RPMI8226 (cell line): ENCODE data around the gene KRTAP9-1.
"Not testable (repeated sequence)": the region's sequence is repeated elsewhere in the genome, so short reads cannot be mapped to it uniquely, and the experiment has no call there.

Experiments used
- DNase-seq: peaks from one replicate; pipeline ENCODE4 v3.0.0-alpha.2; 2015

KRTAP9-1 gene

DNA sequence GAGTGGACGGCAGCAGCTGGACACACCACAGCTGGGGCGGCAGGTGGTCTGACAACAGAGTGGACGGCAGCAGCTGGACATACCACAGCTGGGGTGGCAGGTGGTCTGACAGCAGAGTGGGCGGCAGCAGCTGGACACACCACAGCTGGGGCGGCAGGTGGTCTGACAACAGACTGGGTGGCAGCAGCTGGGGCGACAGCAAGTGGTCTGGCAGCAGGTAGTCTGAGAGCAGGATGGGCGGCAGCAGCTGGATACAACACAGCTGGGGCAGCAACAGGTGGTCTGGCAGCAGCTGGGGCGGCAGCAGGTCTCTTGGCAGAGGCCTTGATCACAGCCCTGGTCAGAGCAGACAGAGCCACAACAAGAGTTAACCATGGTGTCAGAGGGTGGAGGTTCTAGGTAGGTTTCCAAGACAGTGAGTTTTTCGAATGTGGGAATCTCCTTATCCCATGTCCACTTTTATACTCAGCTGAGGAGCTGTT is 5.2 kb upstream of the KRTAP9-1 start, which contains the start of gene KRTAP4-1:
Gene KRTAP4-1 (minus strand): TSS at position 432 of the 482 bp plus-strand sequence. CDS start 57 bp downstream, at position 375.
- no peak for DNase-seq

DNA sequence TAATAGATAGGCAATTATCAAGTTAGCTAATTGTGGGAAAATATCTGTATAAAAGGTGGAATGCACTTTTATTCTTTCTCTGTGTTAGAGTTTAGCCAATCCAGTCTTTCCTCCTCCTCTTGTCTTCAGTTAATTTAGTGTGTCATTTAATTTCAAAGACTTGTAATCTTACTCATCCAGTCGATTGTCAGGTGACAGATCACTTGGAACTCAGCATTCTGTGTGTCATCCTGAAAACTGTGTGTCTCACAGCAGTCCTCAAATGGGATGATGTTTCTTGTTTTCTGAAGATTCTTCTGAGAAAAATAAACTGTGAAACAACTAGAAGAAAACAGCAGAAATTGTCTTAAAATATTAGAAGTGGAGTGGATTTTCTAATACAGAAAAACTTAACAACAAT is 4.7 kb upstream of the KRTAP9-1 start:
- DNase-seq, result no peak

DNA sequence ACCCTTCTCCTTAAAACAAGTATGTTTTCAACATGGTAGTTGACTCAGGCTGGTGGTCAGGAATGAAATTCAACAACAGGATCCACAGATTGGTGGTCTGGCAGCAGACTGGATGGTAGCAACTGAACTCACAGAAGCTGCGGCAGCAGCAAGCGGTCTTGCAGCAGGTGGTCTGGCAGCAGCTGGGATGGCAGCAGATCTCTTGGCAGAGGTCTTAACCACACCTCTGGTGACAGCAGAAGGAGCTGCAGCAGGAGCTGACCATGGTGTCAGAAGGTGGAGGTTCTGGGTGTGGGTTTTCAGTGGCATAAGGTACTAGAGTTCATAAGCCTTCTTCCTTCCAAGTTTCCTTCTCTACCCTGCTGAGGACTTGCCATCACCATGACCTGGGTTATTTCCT is 2.8 kb upstream of the KRTAP9-1 start:
- peak; percentile 30 for DNase-seq

DNA sequence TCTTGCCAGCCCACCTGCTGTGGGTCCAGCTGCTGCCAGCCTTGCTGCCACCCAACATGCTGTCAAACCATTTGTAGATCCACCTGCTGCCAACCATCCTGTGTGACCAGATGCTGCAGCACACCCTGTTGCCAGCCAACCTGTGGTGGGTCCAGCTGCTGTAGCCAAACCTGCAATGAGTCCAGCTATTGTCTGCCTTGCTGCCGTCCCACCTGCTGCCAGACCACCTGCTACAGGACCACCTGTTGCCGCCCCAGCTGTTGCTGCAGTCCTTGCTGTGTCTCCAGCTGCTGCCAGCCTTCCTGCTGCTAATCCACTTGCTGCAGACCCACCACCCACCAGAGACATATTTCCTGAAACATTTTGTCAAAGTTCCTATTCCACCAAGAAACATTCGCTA is 641 bp downstream of the KRTAP9-1 start:
- DNase-seq, result no peak

DNA sequence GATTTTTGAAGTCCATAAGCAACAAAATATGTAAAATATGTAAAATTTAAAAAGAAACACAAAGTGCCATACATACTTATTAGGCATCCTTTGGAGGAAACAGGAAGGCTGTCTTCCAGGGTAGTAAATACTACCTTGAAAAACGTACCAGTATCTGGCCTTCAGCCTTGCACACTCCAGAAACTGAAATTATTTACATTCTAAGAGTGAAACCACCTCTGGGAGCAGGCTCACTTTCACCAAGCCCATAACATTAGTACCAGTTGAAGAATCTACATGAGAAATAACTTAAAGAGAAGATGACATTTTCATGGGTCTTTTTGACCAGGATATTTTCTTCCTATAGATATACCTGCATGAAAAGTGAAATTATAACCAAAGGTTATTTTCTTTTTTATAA is 6.4 kb downstream of the KRTAP9-1 start:
- DNase-seq, result no peak

DNA sequence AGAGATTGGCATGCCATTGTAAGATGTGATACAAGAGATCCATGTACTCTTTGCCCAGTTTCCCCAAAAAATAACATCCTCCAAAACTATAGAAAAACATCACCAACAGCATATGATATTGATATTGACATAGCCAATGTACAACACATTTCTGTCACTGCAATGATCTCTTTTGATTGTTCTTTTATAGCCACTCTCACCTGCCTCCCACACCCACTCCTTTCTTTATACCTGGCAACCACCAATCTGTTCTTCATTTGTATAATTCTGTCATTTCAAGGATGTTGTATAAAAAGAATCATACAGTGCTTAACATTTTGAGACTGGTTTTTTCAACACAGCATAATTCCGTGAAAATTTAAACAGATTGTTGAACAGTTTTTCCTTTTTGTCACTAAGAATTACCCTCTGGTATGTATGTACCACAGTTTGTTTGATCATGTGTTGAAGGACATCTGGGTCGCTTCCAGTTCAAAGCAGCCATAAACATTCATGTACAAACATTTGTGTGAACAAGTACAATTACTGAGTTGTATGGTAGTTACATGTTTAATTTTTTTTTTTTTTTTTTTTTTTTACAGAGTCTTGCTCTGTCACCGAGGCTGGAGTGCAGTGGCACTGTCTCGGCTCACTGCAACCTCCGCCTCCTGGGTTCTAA is 9.9 kb downstream of the KRTAP9-1 start:
- DNase-seq, result no peak

DNA sequence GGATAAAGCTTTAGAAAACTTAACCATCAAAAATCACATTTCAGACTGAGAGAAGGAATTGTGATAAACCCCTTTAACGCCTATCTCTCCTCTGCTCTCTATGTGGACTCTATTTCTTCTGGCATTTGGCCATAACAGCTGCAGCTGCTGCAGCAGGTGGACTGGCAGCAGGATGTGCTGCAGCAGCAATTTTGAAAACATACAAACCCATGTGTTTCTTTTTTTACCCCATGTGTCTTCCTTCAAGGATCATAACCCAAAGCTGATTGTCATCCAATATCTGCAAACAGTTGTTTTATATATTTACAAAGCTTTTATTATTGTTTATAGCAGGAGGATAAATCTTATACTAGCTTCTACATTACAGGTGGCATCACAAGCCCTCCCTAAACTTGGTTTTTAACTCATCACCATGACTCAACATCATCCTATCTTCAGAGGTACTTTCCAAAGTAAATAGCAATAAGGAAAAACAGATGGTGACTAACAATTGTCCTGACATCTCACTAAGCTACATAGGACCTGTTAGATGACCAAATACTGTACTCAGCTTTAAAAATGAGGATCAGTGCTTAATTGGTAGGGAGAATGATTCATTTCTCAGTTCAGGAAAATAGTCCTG is 22.3 kb downstream of the KRTAP9-1 start:
- peak; percentile 90 for DNase-seq

DNA sequence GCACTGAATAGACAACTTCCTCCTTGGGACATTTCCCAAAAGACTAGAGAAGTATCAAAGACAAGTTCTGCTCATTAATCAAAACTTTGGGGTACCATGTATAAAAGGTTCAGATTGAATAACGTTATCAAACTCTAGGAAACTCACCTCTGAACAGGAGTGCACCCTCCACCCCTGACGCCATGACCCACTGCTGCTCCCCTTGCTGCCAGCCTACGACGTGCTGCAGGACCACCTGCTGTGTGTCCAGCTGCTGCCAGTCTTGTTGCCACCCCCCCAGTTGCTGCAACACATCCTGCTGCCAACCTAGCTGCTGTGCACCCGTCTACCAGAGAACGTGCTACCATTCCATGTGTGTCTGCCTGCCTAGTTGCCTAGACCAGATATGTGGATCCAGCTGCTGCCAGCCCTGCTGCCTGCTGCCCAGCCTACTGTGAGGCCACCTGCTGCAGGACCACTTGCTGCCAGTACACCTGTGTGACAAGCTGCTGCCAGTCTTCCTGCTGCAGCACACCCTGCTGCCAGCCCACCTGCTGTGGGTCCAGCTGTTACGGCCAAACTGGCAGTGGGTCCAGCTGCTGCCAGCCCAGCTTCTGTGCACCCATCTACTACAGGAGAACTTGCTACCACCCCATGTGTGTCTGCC is 23.0 kb downstream of the KRTAP9-1 start:
- peak; percentile 75 for DNase-seq

DNA sequence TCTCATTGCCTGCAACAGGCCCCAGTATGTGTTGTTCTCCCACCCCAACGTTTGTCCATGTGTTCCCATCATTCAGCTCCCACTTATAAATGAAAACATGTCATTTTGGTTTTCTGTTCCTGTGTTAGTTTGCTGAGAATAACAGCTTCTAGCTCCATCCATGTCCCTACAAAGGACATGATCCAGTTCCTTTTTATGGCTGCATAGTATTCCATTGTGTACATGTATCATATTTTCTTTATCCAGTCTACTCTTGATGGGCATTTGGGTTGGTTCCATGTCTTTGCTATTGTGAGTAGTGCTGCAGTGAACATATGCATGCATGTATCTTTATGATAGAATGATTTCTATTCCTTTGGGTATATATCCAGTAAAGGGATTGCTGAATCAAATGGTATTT is 26.0 kb downstream of the KRTAP9-1 start:
- DNase-seq, result no peak

DNA sequence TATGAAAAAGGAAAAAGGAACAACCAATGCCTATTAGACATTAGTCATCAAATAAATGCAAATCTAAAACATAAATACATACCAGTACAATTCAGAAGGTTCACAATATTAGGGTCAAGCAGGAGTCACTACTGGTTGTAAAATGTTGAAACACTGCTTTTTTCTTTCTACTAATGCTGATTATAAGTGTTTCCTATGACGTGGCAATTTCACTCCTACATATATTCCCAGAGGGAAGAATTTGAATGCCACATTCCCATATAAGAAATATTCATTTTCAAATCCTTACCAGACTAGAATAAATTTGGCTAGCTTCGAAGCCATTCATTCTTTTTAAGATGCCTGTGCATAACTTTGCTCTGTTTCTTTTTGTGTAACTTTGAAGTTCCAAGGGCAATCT is 34.1 kb downstream of the KRTAP9-1 start:
- no peak for DNase-seq

DNA sequence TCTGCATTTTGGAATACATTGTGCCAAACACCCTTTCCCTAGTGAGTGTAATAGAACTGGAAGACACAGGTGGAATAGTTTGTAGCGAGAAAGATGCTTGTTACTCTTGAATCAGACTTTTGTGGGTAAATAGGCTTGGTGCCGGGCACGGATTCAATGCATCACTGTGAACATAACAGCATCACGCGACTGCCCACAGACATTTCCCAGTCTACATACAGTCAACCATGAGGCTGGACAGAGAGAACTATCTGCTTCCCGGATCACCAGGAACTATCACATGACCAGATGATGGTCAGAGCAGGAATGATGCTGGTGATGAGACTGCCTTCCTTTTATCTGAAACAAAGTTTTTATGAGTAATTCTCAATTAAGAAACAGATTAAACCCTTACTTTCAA is 36.4 kb downstream of the KRTAP9-1 start:
- DNase-seq, result no peak

DNA sequence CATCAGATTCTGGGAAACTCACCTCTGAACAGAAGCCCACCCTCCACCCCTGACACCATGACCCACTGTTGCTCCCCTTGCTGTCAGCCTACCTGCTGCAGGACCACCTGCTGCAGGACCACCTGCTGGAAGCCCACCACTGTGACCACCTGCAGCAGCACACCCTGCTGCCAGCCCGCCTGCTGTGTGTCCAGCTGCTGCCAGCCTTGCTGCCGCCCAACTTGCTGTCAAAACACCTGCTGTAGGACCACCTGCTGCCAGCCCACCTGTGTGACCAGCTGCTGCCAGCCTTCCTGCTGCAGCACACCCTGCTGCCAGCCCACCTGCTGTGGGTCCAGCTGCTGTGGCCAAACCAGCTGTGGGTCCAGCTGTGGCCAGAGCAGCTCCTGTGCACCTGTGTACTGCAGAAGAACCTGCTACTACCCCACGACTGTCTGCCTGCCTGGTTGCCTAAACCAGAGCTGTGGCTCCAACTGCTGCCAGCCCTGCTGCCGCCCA is 37.0 kb downstream of the KRTAP9-1 start, which contains the start of gene KRTAP9-2:
Gene KRTAP9-2 (plus strand): TSS at position 51 of the 498 bp plus-strand sequence. CDS start 7 bp downstream, at position 58.
- not testable (repeated sequence) for DNase-seq

DNA sequence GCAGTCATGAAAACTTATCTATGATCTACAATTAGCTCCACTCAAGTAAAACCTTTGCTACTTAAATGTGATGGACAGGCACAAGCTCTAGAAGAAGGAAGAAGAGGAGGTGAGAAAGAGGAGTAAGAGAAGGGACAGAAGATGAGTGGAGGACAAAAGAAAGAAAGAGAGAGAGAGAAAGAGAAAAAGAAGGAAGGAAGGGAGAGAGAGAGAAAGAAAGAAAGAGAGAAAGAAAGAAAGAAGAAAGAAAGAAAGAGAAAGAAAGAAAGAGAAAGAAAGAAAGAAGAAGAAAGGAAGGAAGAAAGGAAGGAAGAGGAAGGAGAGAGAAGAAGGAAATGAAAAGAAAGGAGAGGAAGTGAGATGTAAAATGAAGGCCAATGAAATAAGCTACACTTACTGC is 40.4 kb downstream of the KRTAP9-1 start:
- DNase-seq, result no peak

DNA sequence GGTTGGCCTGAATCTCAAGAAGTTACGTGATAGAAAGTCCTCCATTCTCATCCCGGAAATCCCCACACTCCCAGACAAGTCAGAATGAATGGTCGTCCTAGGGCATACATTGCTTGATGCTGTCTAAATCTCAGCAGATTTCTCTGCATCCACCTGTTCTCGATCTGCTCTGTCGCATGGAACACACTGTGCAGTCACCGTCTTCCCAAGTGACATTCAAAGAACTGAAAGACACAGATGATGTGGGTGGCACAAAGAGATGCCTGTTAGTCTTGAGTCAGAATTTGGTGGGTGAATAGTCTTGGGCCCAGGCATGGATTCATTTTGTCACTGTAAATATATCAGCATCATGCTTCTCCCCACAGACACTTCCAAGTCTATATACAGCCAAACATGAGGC is 42.0 kb downstream of the KRTAP9-1 start:
- no peak for DNase-seq

DNA sequence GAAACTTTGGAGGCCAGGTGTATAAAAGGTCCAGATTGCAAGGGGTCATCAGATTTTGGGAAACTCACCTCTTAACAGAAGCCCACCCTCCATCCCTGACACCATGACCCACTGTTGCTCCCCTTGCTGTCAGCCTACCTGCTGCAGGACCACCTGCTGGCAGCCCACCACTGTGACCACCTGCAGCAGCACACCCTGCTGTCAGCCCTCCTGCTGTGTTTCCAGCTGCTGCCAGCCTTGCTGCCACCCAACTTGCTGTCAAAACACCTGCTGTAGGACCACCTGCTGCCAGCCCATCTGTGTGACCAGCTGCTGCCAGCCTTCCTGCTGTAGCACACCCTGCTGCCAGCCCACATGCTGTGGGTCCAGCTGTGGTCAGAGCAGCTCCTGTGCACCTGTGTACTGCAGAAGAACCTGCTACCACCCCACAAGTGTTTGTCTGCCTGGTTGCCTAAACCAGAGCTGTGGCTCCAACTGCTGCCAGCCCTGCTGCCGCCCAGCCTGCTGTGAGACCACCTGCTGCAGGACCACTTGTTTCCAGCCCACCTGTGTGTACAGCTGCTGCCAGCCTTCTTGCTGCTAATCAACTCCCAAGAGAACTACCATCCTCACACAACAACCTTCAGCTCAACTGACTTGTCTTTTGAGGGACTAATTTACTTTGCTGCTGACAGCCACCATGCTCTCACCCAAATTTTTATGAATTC is 42.9 kb downstream of the KRTAP9-1 start, which contains the start of gene KRTAP9-3:
Gene KRTAP9-3 (plus strand): TSS at position 51 of the 707 bp plus-strand sequence. CDS start 53 bp downstream, at position 104.
- DNase-seq, result not testable (repeated sequence)

DNA sequence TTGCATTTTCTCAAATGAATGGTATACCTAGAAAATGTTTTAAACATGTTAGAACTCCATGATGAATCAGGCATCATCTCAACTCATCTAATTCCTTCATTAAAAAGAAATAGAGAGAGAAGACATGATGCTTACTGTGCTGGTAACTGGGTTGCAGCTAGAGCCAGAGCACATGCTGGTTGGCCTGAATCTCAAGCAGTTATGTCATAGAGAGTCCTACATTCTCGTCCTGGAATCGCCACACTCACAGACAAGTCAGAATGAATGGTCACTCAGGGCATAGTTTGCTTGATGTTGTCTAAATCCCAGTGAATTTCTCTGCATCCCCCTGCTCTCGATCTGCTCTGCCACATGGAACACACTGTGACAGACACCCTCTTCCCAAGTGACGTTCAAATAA is 47.4 kb downstream of the KRTAP9-1 start:
- DNase-seq, result not testable (repeated sequence)

DNA sequence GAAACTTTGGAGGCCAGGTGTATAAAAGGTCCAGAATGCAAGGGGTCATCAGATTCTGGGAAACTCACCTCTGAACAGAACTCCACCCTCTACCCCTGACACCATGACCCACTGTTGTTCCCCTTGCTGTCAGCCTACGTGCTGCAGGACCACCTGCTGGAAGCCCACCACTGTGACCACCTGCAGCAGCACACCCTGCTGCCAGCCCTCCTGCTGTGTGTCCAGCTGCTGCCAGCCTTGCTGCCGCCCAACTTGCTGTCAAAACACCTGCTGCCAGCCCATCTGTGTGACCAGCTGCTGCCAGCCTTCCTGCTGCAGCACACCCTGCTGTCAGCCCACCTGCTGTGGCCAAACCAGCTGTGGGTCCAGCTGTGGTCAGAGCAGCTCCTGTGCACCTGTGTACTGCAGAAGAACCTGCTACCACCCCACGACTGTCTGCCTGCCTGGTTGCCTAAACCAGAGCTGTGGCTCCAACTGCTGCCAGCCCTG is 48.3 kb downstream of the KRTAP9-1 start, which contains the start of gene KRTAP9-8:
Gene KRTAP9-8 (plus strand): TSS at position 51 of the 489 bp plus-strand sequence. CDS start 53 bp downstream, at position 104.
- peak; percentile 9 for DNase-seq
